HCT116 (cell line): Measurements from ENCODE around the gene DMWD.

Source experiments
- EZH2 ChIP-seq: fragments of 200-600 bp; sonication (generic); IDR thresholded peaks from 2 replicates; pipeline ENCODE4 v1.6.1; 2017; ENCODE audit warnings: antibody characterized with exemption, mixed run types
- EZH2phosphoT487 ChIP-seq: fragments of 200-600 bp; IDR thresholded peaks from 2 replicates; pipeline ENCODE4 v1.6.1; 2018; ENCODE audit warnings: antibody characterized with exemption, borderline replicate concordance
- JUND ChIP-seq: IDR thresholded peaks from 2 replicates; pipeline ENCODE4 v1.6.1; 2012
- POLR2A ChIP-seq: IDR thresholded peaks from 2 replicates; pipeline ENCODE4 v1.7.0; 2011; ENCODE audit warnings: borderline replicate concordance; ENCODE audit not compliant: insufficient read depth, insufficient read length; ENCODE audit errors: extremely low read depth
- POLR2AphosphoS5 ChIP-seq: IDR thresholded peaks from 2 replicates; pipeline ENCODE4 v1.6.1; 2011; ENCODE audit warnings: mild to moderate bottlenecking, low read depth, low read length, moderate library complexity
- SIN3A ChIP-seq: IDR thresholded peaks from 2 replicates; pipeline ENCODE4 v1.6.1; 2012; ENCODE audit warnings: low read depth
- SP1 ChIP-seq: IDR thresholded peaks from 2 replicates; pipeline ENCODE4 v1.6.1; 2012; ENCODE audit warnings: low read depth
- YY1 ChIP-seq: IDR thresholded peaks from 2 replicates; pipeline ENCODE4 v1.6.1; 2011; ENCODE audit warnings: low read length, low read depth, moderate library complexity, mild to moderate bottlenecking; ENCODE audit not compliant: insufficient replicate concordance; ENCODE audit errors: extremely low read depth
- ZFX ChIP-seq: fragments of 450-650 bp; IDR thresholded peaks from 2 replicates; pipeline ENCODE4 v1.6.1; 2017
- TF ChIP-seq, protein P1 (sequence below), 3 experiments: fragments of 200-600 bp in 1 of 3; sonication (generic) in 1 of 3; IDR thresholded peaks in 2 of 3; conservative IDR thresholded peaks in 1 of 3; 2 replicates each; pipeline ENCODE4 v1.5.1; 2012 to 2017; ENCODE audit warnings: low read depth in 2 of 3, low read length in 2 of 3, antibody characterized with exemption in 1 of 3, borderline replicate concordance in 1 of 3, control low read depth in 1 of 3, mild to moderate bottlenecking in 1 of 3, mixed read lengths in 1 of 3, mixed run types in 1 of 3, moderate library complexity in 1 of 3; ENCODE audit not compliant: insufficient read depth in 1 of 3
- TF ChIP-seq, protein P2 (sequence below): IDR thresholded peaks from 2 replicates; pipeline ENCODE4 v1.6.1; 2012

- TF ChIP-seq POLR2A (no peak), ZFX (no peak), JUND (no peak), POLR2AphosphoS5 (no peak), SIN3A (no peak), SP1 (no peak), EZH2phosphoT487 (no peak), YY1 (no peak), EZH2 (no peak)
- TF ChIP-seq, protein P1, sequence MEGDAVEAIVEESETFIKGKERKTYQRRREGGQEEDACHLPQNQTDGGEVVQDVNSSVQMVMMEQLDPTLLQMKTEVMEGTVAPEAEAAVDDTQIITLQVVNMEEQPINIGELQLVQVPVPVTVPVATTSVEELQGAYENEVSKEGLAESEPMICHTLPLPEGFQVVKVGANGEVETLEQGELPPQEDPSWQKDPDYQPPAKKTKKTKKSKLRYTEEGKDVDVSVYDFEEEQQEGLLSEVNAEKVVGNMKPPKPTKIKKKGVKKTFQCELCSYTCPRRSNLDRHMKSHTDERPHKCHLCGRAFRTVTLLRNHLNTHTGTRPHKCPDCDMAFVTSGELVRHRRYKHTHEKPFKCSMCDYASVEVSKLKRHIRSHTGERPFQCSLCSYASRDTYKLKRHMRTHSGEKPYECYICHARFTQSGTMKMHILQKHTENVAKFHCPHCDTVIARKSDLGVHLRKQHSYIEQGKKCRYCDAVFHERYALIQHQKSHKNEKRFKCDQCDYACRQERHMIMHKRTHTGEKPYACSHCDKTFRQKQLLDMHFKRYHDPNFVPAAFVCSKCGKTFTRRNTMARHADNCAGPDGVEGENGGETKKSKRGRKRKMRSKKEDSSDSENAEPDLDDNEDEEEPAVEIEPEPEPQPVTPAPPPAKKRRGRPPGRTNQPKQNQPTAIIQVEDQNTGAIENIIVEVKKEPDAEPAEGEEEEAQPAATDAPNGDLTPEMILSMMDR (IDR thresholded peaks at IDR 0.05 in 2 of 3, conservative IDR thresholded peaks at IDR 0.05 in 1 of 3; ENCODE audit: borderline replicate concordance in 1 of 3, insufficient read depth in 1 of 3, low read depth in 2 of 3, low read length in 2 of 3), result no peak
- TF ChIP-seq, protein P2, sequence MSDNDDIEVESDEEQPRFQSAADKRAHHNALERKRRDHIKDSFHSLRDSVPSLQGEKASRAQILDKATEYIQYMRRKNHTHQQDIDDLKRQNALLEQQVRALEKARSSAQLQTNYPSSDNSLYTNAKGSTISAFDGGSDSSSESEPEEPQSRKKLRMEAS, result no peak
Observed at GRCh38 chr19:45828945-45829344, 36.3 kb upstream of the DMWD start.
